Osteoblast (primary cell): ENCODE data around the gene TMC6. TPM values are rescaled to one million over a fixed set of nuclear protein-coding genes. Genes with fewer than 3 reads are reported as not detected.

ENCODE experiments used
- DNase-seq: peaks from one replicate; pipeline ENCODE4 v3.0.0; 2011; ENCODE audit warnings: low spot score, mixed read lengths; ENCODE audit not compliant: insufficient read length; ENCODE audit errors: missing footprints
- H2AFZ ChIP-seq: 2 replicates; pipeline ENCODE4 v1.6.0; 2011; ENCODE audit warnings: mild to moderate bottlenecking, low read length
- H3K27ac ChIP-seq: 2 replicates; pipeline ENCODE4 v1.5.1; 2011; ENCODE audit warnings: mild to moderate bottlenecking, low read depth, low read length, moderate library complexity
- H3K27me3 ChIP-seq: 2 replicates; pipeline ENCODE4 v1.6.0; 2012; ENCODE audit warnings: mild to moderate bottlenecking, control low read depth, inconsistent platforms, low read length, moderate library complexity; ENCODE audit not compliant: insufficient read depth
- H3K36me3 ChIP-seq: 2 replicates; pipeline ENCODE4 v1.5.1; 2011; ENCODE audit warnings: mild to moderate bottlenecking, low read length, control low read depth, moderate library complexity; ENCODE audit not compliant: insufficient read depth
- H3K4me1 ChIP-seq: 2 replicates; pipeline ENCODE4 v1.5.1; 2011; ENCODE audit warnings: mild to moderate bottlenecking, low read length, control low read depth, moderate library complexity; ENCODE audit not compliant: insufficient read depth
- H3K4me2 ChIP-seq: 2 replicates; pipeline ENCODE4 v1.6.0; 2011; ENCODE audit warnings: mild to moderate bottlenecking, low read length; ENCODE audit not compliant: insufficient read depth
- H3K4me3 ChIP-seq: fragments of 200-600 bp; sonication (generic); 3 replicates; pipeline ENCODE4 v1.5.1; 2012; ENCODE audit warnings: mild to moderate bottlenecking, low read length, inconsistent platforms; ENCODE audit not compliant: insufficient read depth
- H3K79me2 ChIP-seq: 2 replicates; pipeline ENCODE4 v1.6.0; 2012; ENCODE audit warnings: mild to moderate bottlenecking, low read length, control low read depth, inconsistent platforms; ENCODE audit not compliant: insufficient read depth
- H3K9me3 ChIP-seq: 2 replicates; pipeline ENCODE4 v1.5.1; 2011; ENCODE audit warnings: low read depth, low read length, control low read depth
- H4K20me1 ChIP-seq: 2 replicates; pipeline ENCODE4 v1.6.0; 2012; ENCODE audit warnings: mild to moderate bottlenecking, low read length, control low read depth; ENCODE audit not compliant: insufficient read depth
- total RNA-seq: library from RNA; depleted of rRNA; stranded (reverse); fragments of >200 nt; gene quantifications from 2 replicates; pipeline ENCODE4 v1.2.3, GENCODE V29; 2012
- TF ChIP-seq, protein P1 (sequence below): IDR thresholded peaks from 2 replicates; pipeline ENCODE4 v1.5.1; 2011; ENCODE audit warnings: mild to moderate bottlenecking, low read depth, low read length, moderate library complexity; ENCODE audit errors: extremely low read depth

The TMC6 gene
- total RNA-seq, 1 donor, result under 0.01 TPM

DNA sequence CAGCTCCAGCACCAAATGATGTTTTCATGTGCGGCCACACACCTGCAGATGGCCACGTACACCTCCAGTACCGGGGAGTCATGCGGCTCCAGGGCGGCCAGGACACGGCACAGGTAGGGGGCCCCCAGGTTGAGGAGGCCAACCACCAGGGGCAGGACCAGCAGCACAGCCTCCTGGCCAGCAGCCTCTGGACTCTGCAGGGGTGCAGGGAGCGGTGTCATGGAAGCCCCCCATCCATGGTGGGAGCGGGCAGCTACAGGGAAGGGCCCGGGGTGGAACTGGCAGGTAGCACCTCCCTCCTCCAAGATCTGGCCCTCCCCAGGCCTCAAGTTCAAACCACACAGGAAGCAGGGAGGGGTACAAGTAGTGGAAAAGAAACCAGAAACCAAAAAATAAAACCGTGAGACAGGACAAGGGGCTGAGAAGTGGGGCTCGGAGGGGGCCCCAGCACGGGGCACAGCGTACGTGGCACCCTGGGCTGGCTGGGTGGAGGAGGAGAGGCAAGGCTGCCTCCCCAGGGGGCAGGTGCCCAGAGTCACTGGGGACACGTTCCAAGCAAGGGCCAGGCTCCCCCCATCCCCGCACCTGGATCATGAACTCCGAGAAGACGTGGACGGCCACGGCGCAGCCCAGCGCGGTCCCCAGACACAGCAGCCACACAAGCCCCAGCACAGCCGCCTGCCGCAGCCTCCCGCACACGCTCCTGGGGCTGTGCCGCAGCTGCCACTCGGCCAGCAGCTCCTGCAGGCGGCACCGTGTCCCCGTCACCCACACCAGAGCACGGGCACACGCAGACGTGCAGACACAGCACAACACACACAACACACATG lies 7.4 kb downstream of the TMC6 start:
- no peak overlapping the region for H3K27ac ChIP-seq
- no peaks in the 10 kb centered on the region for H3K79me2 ChIP-seq
- H3K36me3 ChIP-seq, result no peaks in the 10 kb centered on the region
- DNase-seq, result peak; percentile 62
- H2AFZ ChIP-seq, result no peak overlapping the region
- H3K27me3 ChIP-seq, result no peaks in the 10 kb centered on the region
- no peak overlapping the region for H3K4me3 ChIP-seq
- TF ChIP-seq, protein P1, sequence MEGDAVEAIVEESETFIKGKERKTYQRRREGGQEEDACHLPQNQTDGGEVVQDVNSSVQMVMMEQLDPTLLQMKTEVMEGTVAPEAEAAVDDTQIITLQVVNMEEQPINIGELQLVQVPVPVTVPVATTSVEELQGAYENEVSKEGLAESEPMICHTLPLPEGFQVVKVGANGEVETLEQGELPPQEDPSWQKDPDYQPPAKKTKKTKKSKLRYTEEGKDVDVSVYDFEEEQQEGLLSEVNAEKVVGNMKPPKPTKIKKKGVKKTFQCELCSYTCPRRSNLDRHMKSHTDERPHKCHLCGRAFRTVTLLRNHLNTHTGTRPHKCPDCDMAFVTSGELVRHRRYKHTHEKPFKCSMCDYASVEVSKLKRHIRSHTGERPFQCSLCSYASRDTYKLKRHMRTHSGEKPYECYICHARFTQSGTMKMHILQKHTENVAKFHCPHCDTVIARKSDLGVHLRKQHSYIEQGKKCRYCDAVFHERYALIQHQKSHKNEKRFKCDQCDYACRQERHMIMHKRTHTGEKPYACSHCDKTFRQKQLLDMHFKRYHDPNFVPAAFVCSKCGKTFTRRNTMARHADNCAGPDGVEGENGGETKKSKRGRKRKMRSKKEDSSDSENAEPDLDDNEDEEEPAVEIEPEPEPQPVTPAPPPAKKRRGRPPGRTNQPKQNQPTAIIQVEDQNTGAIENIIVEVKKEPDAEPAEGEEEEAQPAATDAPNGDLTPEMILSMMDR, result no peak
- H3K4me1 ChIP-seq, result no peaks in the 10 kb centered on the region
- no peak overlapping the region for H3K4me2 ChIP-seq
- H4K20me1 ChIP-seq, result no peaks in the 10 kb centered on the region
- no peaks in the 10 kb centered on the region for H3K9me3 ChIP-seq

DNA sequence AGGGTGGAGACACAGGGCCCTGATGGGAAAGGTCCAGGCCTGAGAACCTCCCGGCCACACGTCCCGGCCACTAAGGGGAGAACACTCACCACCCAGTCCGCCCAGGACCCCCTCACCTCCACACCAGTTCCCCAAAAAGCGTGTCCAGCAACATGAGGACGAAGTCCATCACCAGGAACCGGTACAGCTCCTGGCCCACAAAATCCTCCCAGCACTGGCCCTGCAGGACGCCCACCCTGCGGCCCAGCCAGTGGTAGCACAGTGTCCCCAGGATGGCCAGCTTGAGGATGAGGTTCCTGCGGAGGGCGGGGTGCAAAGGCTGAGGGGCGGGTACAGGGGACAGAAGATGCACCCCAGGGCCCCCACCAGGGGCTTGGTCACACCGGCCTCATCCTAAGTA lies 8.0 kb downstream of the TMC6 start:
- DNase-seq, result peak; percentile 41
- H3K27ac ChIP-seq, result no peak overlapping the region
- H2AFZ ChIP-seq, result no peak overlapping the region
- no peaks in the 10 kb centered on the region for H3K9me3 ChIP-seq
- H4K20me1 ChIP-seq, result no peaks in the 10 kb centered on the region
- H3K4me1 ChIP-seq, result no peaks in the 10 kb centered on the region
- TF ChIP-seq, protein P1, result no peak
- no peaks in the 10 kb centered on the region for H3K79me2 ChIP-seq
- no peak overlapping the region for H3K4me3 ChIP-seq
- no peak overlapping the region for H3K4me2 ChIP-seq
- no peaks in the 10 kb centered on the region for H3K27me3 ChIP-seq
- no peaks in the 10 kb centered on the region for H3K36me3 ChIP-seq

DNA sequence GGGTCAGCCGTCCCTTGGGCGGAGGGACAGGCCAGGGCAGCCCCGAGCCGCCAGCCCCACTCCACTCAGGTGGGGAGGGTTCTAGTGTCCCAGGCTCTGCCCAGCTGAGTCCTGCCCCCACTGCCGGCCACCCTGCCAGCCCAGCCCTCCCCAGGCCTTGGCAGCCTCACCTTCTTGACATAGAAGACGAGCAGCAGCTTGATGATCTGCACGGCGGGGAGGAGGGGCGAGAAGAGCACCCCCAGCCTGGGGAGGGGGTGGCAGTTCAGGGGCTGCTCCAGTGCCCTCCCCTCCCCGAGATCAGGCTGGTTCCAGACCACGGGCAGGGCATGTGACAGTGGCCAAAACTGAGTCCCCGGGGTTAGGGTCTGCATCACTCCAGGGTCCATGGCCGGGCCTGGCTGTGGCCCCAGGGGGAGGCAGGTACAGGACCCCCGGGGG lies 9.7 kb downstream of the TMC6 start:
- no peak overlapping the region for H2AFZ ChIP-seq
- H3K4me3 ChIP-seq, result no peak overlapping the region
- TF ChIP-seq, protein P1, result no peak
- H4K20me1 ChIP-seq, result no peaks in the 10 kb centered on the region
- no peaks in the 10 kb centered on the region for H3K9me3 ChIP-seq
- no peaks in the 10 kb centered on the region for H3K36me3 ChIP-seq
- peak; percentile 82 for DNase-seq
- no peaks in the 10 kb centered on the region for H3K4me1 ChIP-seq
- H3K4me2 ChIP-seq, result no peak overlapping the region
- peaks cover 12% of the 10 kb centered on the region for H3K27me3 ChIP-seq
- H3K79me2 ChIP-seq, result no peaks in the 10 kb centered on the region
- no peak overlapping the region for H3K27ac ChIP-seq
